GM13976 (cell line): ENCODE measurements around the gene MYO5B.

ENCODE experiments used
- DNase-seq: peaks from one replicate; pipeline ENCODE4 v3.0.0; 2012; ENCODE audit warnings: low spot score
- CTCF ChIP-seq: IDR thresholded peaks from 2 replicates; pipeline ENCODE4 v1.5.1; 2012; ENCODE audit warnings: borderline replicate concordance, mild to moderate bottlenecking; ENCODE audit not compliant: insufficient read depth; ENCODE audit errors: extremely low read depth, missing control alignments, control extremely low read depth
- in situ Hi-C: fragments of 300-500 bp; cut with MboI; formaldehyde crosslinking; loops from one replicate; pipeline ENCODE4 v1.12.0; 2022; ENCODE audit warnings: low sequenced_read_pairs, mixed read lengths, inconsistent platforms; ENCODE audit not compliant: unreplicated experiment

The MYO5B gene

GRCh38 chr18:50057009-50057408, 137.9 kb downstream of the MYO5B start:
- TF ChIP-seq CTCF, result no peak
- in situ Hi-C loops, result no loop called here
- DNase-seq, result no peak

GRCh38 chr18:50056185-50056584, 138.8 kb downstream of the MYO5B start:
- no peak for DNase-seq
- no peak for TF ChIP-seq CTCF
- in situ Hi-C loops, result no loop called here

- TF ChIP-seq CTCF, result no peak
Observed at GRCh38 chr18:50055488-50055887, 139.5 kb downstream of the MYO5B start.

GRCh38 chr18:50053111-50053510, 141.8 kb downstream of the MYO5B start:
- in situ Hi-C loops, result no loop called here
- TF ChIP-seq CTCF, result no peak
- DNase-seq, result no peak

More at GRCh38 chr18:50055488-50055887, 139.5 kb downstream of the MYO5B start:
- no peak for DNase-seq
- in situ Hi-C loops, result no loop called here

- no peak for TF ChIP-seq CTCF
- DNase-seq, result no peak
- in situ Hi-C loops, result no loop called here
Observed at GRCh38 chr18:50051288-50051687, 143.7 kb downstream of the MYO5B start.

- no peak for DNase-seq
- in situ Hi-C loops, result no loop called here
- TF ChIP-seq CTCF, result no peak
Observed at GRCh38 chr18:50045126-50045525, 149.8 kb downstream of the MYO5B start.

- no peak for DNase-seq
- no peak for TF ChIP-seq CTCF
- in situ Hi-C loops, result no loop called here
Observed at GRCh38 chr18:50044402-50044801, 150.5 kb downstream of the MYO5B start.
